HG03342 (cell line): ENCODE results near the gene ICAM1.
"Not testable (repeated sequence)": the region's sequence is repeated elsewhere in the genome, so short reads cannot be mapped to it uniquely, and the experiment has no call there.

Source experiments
- ATAC-seq: cut with Tn5 transposase; IDR thresholded peaks from one replicate; pipeline ENCODE4 v1.9.1; 2021; ENCODE audit warnings: mild to moderate bottlenecking, moderate library complexity; ENCODE audit not compliant: unreplicated experiment

The ICAM1 gene

GRCh38 chr19:10241826-10242449, 29.0 kb upstream of the ICAM1 start:
- not testable (repeated sequence) for ATAC-seq

- no peak for ATAC-seq
Observed at GRCh38 chr19:10243606-10244005, 27.3 kb upstream of the ICAM1 start.

GRCh38 chr19:10245189-10245939, 25.6 kb upstream of the ICAM1 start:
- ATAC-seq: no peak

GRCh38 chr19:10246511-10246910, 24.4 kb upstream of the ICAM1 start:
- no peak for ATAC-seq

- peak; percentile 83 for ATAC-seq
Observed at GRCh38 chr19:10251792-10252694, 18.9 kb upstream of the ICAM1 start, which contains the start of gene MRPL4. Gene MRPL4, plus strand, starts transcription at chr19:10252214. Its CDS starts 40 bp downstream, at chr19:10252254.

DNA sequence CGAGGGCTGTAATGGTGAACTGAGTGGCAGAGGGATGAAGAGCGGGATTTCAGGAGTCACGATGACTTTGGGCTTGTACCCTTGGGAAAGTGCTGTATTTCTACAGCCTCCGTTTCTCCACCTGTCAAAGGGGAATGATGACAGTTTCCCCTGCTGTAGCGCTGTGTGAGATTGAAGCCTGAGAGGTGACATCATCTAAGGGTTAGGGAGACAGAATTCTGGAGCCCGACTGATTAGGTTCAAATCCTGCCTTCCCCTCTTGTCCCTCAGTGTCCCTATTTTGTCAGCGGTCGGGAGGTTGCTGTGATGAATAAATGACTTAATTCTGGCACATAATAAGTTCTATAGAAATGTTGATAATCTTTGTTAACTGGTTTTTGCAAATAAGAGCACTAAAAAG, 18.2 kb upstream of the ICAM1 start:
- no peak for ATAC-seq

DNA sequence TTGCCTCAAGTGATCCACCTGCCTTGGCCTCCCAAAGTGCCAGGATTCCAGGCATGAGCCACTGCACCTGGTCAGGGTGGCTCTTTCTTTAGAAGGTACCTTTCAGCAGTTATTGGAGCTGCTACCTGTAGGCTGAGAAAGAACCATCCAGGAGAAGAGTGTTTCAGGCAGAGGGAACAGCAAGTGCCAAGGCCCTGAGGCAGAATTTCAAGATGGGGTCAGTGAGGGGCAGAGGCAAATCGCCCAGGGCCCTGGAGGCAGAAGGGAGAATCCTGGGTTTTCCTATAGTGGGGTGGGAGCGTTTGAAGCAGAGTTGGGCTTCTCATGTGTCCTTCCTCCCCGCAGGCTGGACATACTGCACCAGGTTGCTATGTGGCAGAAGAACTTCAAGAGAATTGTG, 16.7 kb upstream of the ICAM1 start:
- ATAC-seq: no peak

GRCh38 chr19:10255358-10255757, 15.6 kb upstream of the ICAM1 start:
- ATAC-seq: no peak

GRCh38 chr19:10256551-10256950, 14.4 kb upstream of the ICAM1 start:
- ATAC-seq: no peak

DNA sequence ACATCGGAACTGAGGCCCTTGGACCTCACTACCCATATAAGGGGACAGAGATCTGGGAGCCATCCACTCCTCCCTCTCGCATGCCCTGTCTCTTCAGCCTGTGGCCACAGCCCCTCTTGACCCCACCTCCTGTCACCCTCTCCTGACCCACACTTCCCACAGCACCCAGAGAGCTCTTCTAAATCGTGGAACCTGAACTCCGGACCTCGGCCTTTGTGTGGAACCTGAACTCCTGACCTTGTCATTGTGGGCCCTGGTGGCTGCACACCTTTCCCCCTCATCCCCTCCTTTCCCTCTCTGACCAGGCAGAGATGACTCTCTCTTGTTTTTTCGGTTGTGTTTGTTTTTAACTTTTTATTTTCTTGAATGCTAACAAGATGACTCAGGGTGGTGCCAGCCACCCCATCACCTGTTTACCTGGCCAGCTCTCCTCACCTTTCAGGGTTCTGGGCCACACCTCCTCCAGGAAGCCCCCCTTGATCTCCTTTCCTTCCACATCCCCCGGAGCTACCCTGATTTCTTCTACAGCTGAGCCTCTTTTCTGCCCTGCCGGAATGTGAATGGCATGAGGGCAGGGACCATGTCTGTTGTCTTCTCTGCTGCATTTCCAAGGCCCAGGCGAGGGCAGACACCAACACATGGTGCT, 13.8 kb upstream of the ICAM1 start:
- no peak for ATAC-seq

- no peak for ATAC-seq
Observed at GRCh38 chr19:10258080-10258710, 12.7 kb upstream of the ICAM1 start.

GRCh38 chr19:10259162-10259905, 11.6 kb upstream of the ICAM1 start:
- no peak for ATAC-seq

- no peak for ATAC-seq
Observed at GRCh38 chr19:10260141-10260584, 10.8 kb upstream of the ICAM1 start.

GRCh38 chr19:10262771-10263170, 8.1 kb upstream of the ICAM1 start:
- no peak for ATAC-seq

DNA sequence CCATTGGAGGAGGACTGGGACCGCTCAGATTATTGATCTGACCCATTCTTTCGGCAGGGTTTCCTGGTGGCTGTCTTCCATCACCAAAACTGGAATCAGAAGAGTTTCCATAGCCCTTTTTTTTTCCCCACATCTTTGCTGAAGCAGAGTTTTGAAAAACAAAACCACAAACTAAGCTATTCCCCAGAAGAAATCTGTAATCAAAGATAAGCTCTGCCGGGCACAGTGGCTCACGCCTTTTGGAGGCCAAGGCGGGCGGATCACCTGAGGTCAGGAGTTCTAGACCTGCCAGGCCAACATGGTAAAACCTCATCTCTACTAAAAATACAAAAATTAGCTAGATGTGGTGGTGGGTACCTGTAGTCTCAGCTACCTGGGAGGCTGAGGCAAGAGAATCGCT, 4.2 kb upstream of the ICAM1 start:
- ATAC-seq: no peak

- no peak for ATAC-seq
Observed at GRCh38 chr19:10268071-10268470, 2.8 kb upstream of the ICAM1 start.

- no peak for ATAC-seq
Observed at GRCh38 chr19:10269333-10270179, 1.4 kb upstream of the ICAM1 start.

- no peak for ATAC-seq
Observed at GRCh38 chr19:10270180-10270615, 722 bp upstream of the ICAM1 start.
